Epithelial cell of prostate (primary cell): ENCODE data around the gene IL17RB.
A peak's percentile ranks its signal among the peaks of the same experiment; 100 is the strongest.

Experiments used
- DNase-seq: peaks from one replicate; pipeline ENCODE4 v3.0.0-alpha.2; 2011; ENCODE audit warnings: low read depth, low spot score
- H3K27ac ChIP-seq: fragments of 450-650 bp; 2 replicates; pipeline ENCODE4 v1.5.1; 2017; ENCODE audit warnings: mild to moderate bottlenecking

The IL17RB gene

GRCh38 chr3:53826048-53826447, 20.3 kb upstream of the IL17RB start:
- no peak for DNase-seq
- H3K27ac ChIP-seq = no peak overlapping the region

DNA sequence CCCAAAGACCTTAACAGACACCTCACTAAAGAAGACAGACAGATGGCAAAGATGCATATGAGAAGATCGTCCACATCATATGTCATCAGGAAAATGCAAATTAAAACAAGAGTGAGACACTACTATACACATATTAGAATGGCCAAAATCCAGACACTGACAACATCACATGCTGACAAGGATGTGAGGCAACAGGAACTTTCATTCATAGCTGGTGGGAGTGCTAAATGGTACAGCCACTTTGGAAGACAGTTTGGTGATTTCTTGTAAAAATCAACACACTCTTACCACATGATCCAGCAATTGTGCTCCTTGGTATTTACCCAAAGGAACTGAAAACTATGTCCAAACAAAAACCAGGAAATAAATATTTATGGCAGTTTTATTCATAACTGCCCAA, 17.8 kb upstream of the IL17RB start:
- no peak overlapping the region for H3K27ac ChIP-seq

GRCh38 chr3:53829605-53830004, 16.8 kb upstream of the IL17RB start:
- DNase-seq = no peak
- no peak overlapping the region for H3K27ac ChIP-seq

More for the DNA sequence above, 17.8 kb upstream of the IL17RB start:
- no peak for DNase-seq

DNA sequence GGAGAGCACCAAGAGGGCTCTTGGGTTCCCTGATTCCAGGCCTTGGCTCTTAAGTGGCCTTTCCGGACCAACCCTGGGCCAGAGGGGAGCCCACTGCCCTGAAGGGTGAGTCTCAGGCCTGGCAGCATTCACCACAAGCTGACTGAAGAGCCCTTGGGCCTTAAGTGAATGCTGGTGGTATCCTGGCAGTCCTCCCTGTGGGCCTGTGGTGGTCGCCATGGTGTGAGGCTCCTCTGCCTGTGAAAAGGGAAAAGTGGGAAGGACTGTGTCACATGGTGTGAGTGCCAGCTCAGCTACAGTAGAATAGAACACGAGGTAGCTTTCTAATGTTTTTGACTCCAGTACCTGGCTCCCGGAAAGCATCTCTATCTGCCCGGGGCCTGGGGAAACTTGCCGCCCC, 15.4 kb upstream of the IL17RB start:
- DNase-seq = no peak
- H3K27ac ChIP-seq = no peak overlapping the region

DNA sequence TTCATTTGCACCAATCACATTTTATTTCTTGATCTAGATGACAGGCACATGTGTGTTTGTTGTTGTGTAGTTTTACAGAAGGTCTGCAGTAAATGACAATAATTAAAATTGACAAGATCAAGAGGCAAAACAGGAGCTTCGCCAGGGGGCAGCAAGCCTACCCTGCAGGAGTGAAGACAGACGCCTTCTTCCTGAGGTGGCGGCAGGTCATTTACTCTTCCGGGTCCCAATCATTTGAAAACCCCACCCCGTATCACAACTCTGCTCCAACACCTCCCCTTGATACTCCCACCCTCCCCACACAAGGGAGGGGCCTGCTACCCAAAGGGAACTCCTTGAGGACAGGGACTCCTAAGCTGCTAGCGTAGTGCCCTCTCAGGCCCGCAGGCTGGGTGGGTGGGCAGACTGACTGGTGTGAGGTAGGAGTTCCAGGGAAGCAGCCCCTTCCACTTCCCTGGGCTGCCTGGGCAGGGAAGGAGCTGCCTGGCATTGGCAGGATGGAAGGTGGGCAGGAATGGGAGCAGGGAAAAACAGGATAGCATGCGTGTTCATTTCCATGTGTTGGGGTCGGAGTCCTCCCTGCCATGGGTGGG, 13.2 kb upstream of the IL17RB start:
- DNase-seq = no peak
- no peak overlapping the region for H3K27ac ChIP-seq

GRCh38 chr3:53833700-53834099, 12.7 kb upstream of the IL17RB start:
- no peak for DNase-seq
- no peak overlapping the region for H3K27ac ChIP-seq

DNA sequence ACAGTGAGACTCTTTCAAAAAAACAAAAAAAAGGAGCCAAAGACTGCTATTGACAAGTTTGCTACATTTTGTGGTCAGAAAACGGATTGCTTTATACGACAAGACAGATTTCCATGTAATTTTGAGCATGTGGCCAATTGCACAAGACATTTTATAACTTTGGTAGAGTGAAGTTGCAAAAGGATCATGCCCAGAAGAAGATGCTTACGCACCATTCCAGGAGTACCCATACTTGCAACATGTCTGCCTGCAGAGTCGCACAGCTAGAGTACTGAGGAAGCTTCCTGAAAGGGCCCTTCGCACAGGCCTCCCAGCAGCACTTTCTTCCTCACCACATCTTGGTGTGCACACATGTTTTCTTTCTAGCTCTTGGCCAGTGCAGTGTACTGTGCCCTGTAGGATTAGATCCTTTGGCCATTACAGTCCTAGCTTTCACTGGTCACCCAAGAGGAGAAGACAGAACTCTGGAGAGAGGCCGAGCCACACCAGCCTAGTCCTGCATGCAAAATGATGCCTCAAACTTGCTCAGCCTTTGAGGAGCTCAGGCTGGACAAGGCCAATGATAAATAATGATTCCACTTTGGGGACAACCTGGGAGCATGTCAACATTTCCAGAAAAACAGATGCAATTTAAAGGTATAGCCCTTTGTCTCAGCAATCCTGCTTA, 11.8 kb upstream of the IL17RB start:
- DNase-seq = no peak
- no peak overlapping the region for H3K27ac ChIP-seq

- no peak for DNase-seq
- no peak overlapping the region for H3K27ac ChIP-seq
Measured at GRCh38 chr3:53835257-53835656, 11.1 kb upstream of the IL17RB start.

DNA sequence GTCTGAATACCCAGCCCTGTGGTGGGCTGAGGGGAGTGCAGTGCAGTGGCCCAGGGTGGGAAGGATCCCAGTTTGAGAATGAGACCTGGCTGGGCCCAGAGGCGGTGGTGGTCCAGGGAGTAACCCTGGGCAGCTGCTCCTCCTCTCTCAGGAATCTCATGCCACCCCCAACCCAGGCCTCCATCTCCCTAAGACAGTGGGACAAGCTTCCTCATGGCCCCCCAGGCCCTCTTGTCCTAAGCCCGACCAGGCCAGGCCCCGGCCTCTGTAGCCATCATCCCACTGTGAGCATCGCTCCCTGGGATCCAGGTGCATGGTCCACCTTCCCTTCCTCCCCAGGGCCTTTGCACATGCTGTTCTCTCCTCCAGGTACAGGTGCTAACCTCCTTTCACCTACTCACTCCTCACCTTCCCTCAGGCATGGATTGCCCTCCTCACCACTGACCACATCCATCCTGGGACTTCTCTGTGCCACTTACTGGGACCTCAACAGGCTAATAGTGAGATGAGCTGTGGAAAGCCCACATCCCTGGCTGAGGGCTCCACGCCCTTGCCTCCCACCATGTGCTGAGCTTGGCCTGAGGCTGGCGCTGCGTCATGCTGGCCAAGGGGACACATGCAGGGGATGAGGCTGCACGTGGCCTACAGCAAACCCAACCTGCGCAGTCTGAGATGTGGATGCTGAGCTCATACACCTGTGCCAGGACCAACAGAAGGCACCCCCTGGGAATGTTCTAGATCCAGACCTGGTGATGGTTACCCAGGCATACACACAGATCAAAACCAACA, 10.1 kb upstream of the IL17RB start:
- H3K27ac ChIP-seq = no peak overlapping the region
- no peak for DNase-seq

DNA sequence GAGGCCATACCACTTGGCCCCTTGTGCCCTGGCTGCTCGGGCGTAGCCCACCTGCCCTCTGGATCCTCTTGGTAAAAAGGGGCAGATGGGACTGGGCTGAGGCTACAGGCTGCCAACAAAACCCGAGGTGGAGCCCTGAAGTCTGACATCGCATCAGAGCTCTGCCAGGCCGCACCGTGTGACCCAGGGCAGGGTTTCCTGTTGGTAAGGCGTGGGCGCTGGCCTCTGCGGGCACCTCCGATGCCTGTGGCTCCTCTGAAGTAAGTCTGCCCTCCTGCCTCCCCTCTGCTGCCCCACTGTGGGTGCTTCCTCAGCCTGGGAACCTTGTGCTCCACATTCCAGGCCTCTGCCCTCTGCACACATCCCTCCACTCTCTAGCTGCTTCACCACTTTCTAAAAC, 9.0 kb upstream of the IL17RB start:
- DNase-seq = no peak

DNA sequence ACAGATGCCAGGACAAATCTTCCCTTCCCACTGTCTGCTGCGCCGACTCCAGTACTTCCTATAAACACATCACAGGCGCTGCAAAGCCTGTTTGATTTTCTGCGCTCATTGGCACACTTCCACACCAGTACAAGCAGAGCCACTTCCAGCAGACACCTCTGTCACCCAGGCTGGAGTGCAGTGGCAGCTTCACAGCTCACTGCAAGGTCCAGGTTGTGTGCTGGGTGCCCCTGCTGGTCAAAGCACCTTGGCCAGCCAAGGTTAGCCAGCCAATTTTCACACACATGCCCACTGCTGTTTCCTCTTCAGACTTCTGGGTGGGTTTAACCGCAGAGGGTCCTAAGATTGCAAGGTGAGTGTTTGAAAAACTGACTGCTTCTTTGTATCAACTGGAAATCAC, 5.1 kb upstream of the IL17RB start:
- no peak for DNase-seq
- no peak overlapping the region for H3K27ac ChIP-seq

More for the DNA sequence above, 9.0 kb upstream of the IL17RB start:
- no peak overlapping the region for H3K27ac ChIP-seq

GRCh38 chr3:53842436-53843194, 3.8 kb upstream of the IL17RB start:
- peak; percentile 20 for DNase-seq
- H3K27ac ChIP-seq = no peak overlapping the region

GRCh38 chr3:53843195-53844177, 2.9 kb upstream of the IL17RB start:
- DNase-seq = no peak
- no peak overlapping the region for H3K27ac ChIP-seq

DNA sequence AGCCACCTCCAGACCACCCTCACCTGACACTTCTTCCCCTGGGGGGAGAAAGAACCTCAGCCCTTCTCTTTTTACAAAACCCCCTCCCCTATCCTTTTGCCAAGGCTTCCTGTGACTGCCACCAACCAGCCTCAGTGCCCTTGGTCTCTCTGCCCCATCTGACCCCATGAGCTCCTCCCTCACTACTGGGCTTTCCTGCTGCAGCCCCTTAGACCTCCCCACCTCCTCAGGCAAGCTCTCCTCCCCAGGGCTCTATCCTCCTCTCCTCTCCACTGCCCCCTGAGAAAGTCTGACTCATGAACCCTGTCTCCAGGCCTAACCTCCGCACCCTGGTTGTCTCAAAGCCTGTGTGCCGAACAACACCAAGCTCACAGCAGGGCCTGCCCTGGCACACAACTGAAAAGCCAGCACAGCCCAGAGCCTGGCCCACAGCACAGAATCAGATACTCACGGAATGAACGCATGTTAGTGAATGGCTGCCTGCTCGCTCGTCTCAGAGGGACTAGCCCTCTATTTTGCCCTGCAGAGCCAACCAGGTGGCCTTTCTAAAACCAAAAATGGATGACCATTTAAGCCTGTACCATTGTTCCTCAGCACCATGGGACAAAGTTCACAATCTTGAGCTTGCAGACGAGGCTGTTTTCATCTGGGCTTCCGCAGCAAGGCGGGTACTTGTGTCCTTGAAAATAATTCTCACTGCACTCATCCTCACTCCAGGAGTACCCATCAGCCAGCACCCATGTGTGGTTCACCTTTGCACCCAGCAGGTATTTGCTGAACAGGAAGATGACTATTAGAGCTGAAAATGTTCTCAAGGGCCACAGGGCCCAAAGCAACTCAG, 1.9 kb upstream of the IL17RB start:
- no peak overlapping the region for H3K27ac ChIP-seq
- DNase-seq = no peak

DNA sequence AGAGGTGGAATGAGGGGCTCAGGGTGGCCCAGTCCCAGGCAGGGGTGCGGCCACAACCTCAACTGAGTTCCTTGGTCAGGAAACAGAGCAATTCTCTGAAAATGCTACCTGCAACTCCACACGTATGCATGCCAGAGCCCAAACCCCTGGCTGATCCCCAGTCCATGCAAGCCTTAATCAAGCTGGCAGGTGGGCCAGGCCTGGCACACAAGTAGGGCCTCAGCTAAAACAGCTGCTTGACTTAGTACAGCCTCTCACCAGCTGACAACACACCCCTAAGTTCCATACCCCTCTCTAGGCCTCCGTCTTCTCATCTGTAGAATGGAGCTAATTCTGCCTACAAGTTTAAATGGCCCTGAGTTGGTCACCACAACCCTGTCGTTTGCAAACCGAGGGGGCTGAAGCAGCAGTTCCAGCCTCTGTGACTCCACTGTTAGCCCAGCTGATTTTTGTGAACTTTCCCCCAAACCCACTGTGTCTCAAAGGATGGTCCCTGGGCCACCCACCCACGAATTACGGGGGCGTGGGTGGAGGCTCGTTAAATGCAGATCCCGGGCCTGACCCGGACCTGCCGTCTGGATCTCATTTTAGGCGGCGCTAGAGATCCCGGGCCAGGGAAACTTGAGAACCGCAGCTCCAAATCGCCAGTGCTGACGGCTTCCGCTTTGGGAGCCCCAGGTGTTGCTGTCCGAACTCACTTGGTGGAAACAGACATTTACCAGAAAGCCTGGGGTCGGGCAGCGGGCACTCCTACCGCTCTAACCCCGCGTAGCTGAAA, 1.1 kb upstream of the IL17RB start:
- DNase-seq = no peak
- no peak overlapping the region for H3K27ac ChIP-seq

DNA sequence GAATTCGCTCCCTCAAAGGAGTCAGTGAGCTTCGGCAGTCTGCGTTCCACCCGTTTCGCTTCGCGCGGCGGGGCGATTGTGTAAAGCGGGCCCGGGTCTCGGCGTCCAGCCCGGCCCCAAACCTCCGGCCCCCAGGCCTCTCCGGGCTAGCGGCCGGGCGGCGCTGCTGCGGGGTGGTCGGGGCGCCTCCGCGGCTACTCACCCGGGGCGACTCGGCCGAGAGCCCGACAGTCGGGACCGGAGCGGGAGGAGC, 561 bp upstream of the IL17RB start:
- no peak for DNase-seq
- H3K27ac ChIP-seq = no peak overlapping the region

- DNase-seq = no peak
- H3K27ac ChIP-seq = no peak overlapping the region
Measured at GRCh38 chr3:53846851-53847155, 435 bp downstream of the IL17RB start.

DNA sequence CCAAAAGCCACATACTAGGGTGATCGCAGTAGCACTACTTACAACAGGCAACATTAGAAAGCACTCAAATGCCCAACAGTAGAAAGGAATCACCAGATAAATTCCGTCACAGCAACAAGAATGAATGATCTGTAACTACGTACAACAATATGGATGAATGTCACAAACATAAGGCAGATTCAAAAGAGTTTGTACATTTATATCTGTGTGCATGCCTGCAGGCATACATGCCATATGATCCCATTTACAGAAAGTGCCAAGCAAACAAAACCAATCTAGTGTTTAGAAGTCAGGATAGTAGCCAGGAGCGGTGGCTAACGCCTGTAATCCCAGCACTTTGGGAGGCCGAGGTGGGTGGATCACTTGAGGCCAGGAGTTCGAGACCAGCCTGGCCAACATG, 3.5 kb downstream of the IL17RB start:
- DNase-seq = no peak
- no peak overlapping the region for H3K27ac ChIP-seq

- no peak for DNase-seq
Measured at GRCh38 chr3:53850895-53851294, 4.5 kb downstream of the IL17RB start.

More at GRCh38 chr3:53850895-53851294, 4.5 kb downstream of the IL17RB start:
- no peak overlapping the region for H3K27ac ChIP-seq
